ENCODE measurements around the gene PHC3.
"Not testable (repeated sequence)": the region's sequence is repeated elsewhere in the genome, so short reads cannot be mapped to it uniquely, and the experiment has no call there.

- TF ChIP-seq EZH2 (IDR thresholded peaks at IDR 0.05; ENCODE audit: insufficient read depth, poor library complexity, severe bottlenecking); EZH2phosphoT487 (IDR thresholded peaks at IDR 0.05; ENCODE audit: insufficient read depth, low read depth): not testable (repeated sequence)
Observed at GRCh38 chr3:170206164-170206762, 24.7 kb upstream of the PHC3 start.

Measured in GM23248 (cell line).